ENCODE results near the gene EHD2.

DNA sequence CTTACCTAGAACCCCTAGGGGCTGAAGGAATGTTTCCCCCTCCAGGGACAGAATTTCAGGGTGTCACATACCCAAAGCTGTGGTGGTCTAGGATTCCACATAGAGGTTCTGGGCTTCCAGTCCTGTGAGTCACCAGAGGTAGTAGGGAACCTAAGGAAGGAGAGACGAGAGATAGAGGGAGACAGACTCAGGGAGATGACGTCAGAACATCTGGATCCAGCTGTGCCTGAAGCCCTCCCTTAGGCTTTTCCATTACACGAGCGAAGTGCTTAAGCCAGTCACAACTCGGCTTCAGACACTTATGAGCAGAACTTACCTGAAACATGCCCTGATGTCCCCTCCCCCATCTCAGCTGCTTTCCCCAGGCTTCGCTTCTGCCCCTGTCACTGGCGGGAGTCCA is 53.4 kb downstream of the EHD2 start:
- TF ChIP-seq, protein P1, sequence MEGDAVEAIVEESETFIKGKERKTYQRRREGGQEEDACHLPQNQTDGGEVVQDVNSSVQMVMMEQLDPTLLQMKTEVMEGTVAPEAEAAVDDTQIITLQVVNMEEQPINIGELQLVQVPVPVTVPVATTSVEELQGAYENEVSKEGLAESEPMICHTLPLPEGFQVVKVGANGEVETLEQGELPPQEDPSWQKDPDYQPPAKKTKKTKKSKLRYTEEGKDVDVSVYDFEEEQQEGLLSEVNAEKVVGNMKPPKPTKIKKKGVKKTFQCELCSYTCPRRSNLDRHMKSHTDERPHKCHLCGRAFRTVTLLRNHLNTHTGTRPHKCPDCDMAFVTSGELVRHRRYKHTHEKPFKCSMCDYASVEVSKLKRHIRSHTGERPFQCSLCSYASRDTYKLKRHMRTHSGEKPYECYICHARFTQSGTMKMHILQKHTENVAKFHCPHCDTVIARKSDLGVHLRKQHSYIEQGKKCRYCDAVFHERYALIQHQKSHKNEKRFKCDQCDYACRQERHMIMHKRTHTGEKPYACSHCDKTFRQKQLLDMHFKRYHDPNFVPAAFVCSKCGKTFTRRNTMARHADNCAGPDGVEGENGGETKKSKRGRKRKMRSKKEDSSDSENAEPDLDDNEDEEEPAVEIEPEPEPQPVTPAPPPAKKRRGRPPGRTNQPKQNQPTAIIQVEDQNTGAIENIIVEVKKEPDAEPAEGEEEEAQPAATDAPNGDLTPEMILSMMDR (IDR thresholded peaks at IDR 0.05) = no peak
- TF ChIP-seq POLR2A (IDR thresholded peaks at IDR 0.05) (no peak), POLR2AphosphoS5 (IDR thresholded peaks at IDR 0.05) (no peak)

Measured in gastroesophageal sphincter (tissue), 3 donors.